ENCODE measurements around the gene CIROP.

CIROP gene

DNA sequence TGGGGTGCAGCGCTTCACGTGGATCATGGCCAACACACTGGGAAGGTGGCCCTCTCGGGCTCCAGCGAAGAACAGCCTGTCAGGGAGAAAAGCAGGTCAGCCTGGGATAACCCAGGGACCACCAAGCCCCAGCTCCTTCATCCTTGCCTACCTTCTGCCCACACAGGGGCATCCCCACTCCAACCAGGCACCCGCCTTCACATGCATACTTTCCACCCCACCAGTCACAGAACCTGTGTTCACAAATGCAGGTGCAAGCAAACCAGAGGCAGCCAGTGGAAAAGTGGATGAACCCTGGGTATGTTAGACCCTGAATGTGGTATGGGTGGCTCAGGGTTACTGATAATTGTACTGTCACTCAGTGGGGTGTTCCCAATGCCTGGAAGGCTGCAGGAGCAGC lies 26.7 kb upstream of the CIROP start:
- no peak for DNase-seq (ENCODE audit: low read depth)
- no peak for TF ChIP-seq CTCF (IDR thresholded peaks at IDR 0.05; ENCODE audit: insufficient read depth, low read depth, low read length, missing control alignments)
- H3K4me3 ChIP-seq (ENCODE audit: low read depth, low read length) = no peak overlapping the region

DNA sequence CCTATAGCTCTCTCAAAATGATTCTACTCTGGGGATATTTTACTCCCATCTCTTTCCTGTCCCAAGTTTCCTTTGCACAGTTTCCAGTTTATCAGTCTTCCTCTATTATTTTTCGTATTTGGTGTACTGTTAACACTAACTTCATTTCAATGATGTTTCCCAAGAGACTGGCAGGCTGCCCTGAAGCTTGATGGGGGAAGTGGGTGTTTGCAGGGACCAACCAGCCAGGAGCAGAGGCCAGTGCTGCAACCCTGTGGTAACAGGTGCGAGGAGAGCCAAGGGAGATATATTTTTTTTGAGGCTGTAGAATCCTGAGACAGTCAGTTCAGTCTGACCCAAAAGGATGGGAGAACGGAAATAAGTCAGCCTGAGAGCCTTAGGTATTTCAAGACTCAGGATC lies 26.1 kb upstream of the CIROP start:
- TF ChIP-seq CTCF (IDR thresholded peaks at IDR 0.05; ENCODE audit: insufficient read depth, low read depth, low read length, missing control alignments) = no peak
- no peak for DNase-seq (ENCODE audit: low read depth)
- no peak overlapping the region for H3K4me3 ChIP-seq (ENCODE audit: low read depth, low read length)

- TF ChIP-seq CTCF (IDR thresholded peaks at IDR 0.05; ENCODE audit: insufficient read depth, low read depth, low read length, missing control alignments) = no peak
- no peak overlapping the region for H3K4me3 ChIP-seq (ENCODE audit: low read depth, low read length)
- DNase-seq (ENCODE audit: low read depth) = no peak
These were observed 25.0 kb upstream of the CIROP start for GRCh38 chr14:23129759-23130316.

- no peak for TF ChIP-seq CTCF (IDR thresholded peaks at IDR 0.05; ENCODE audit: insufficient read depth, low read depth, low read length, missing control alignments)
- no peak overlapping the region for H3K4me3 ChIP-seq (ENCODE audit: low read depth, low read length)
- no peak for DNase-seq (ENCODE audit: low read depth)
These were observed 24.4 kb upstream of the CIROP start for GRCh38 chr14:23128969-23129758.

GRCh38 chr14:23127861-23128260 lies 23.1 kb upstream of the CIROP start:
- TF ChIP-seq CTCF (IDR thresholded peaks at IDR 0.05; ENCODE audit: insufficient read depth, low read depth, low read length, missing control alignments) = no peak
- DNase-seq (ENCODE audit: low read depth) = no peak
- no peak overlapping the region for H3K4me3 ChIP-seq (ENCODE audit: low read depth, low read length)

DNA sequence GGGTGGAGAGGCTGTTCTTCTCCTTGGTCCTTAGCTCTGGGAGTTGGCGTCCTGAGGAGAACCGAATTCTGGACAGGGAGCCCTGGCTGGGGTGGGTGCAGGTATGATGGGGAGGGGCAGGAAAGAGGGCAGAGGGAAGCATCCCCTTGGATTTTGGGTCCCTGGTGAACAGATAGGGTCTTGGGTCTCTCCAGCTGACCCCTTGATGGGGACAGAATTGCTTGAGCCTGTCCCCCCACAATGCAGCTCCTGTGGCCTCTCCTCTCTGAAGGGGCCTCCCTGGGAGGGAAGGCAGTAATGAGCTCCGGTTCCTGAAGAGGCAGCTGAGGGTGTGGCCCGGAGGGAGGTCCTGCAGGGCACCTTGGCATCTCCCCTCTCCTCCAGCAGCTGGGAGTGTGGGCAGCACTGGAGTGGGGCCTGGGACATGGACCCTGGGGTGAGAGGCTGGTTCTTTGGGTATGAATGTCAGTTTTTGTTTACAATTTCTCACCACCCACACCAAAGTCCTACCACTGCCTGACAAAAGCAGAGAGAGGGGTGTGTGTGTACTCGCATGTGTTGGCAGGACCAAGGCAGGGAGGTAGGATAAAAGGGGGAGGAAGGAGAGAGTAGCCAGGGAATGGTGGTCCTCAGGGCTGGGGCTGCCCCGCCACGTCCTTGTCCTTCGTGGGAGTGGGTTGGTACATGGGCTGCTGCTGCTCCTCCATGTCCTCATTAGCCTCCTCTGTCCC lies 21.9 kb upstream of the CIROP start:
- DNase-seq (ENCODE audit: low read depth) = no peak
- H3K4me3 ChIP-seq (ENCODE audit: low read depth, low read length) = no peak overlapping the region
- TF ChIP-seq CTCF (IDR thresholded peaks at IDR 0.05; ENCODE audit: insufficient read depth, low read depth, low read length, missing control alignments) = no peak

Data from GM12865 (cell line).